GM04504 (cell line): ENCODE data around the gene SNAI3.

Experiments
- DNase-seq: peaks from one replicate; pipeline ENCODE4 v3.0.0-alpha.2; 2012; ENCODE audit warnings: low read depth

SNAI3 gene

GRCh38 chr16:88691129-88691813 is 5.0 kb upstream of the SNAI3 start:
- no peak for DNase-seq

GRCh38 chr16:88690341-88691128 is 4.2 kb upstream of the SNAI3 start:
- DNase-seq = no peak

- no peak for DNase-seq
These were observed 1.9 kb upstream of the SNAI3 start for GRCh38 chr16:88688013-88688778.

GRCh38 chr16:88687676-88688012 is 1.3 kb upstream of the SNAI3 start:
- DNase-seq = no peak

GRCh38 chr16:88687254-88687576 is 908 bp upstream of the SNAI3 start:
- no peak for DNase-seq

- no peak for DNase-seq
These were observed 257 bp downstream of the SNAI3 start for GRCh38 chr16:88686062-88686438.

- no peak for DNase-seq
These were observed 898 bp downstream of the SNAI3 start for GRCh38 chr16:88685156-88686061.

- no peak for DNase-seq
These were observed 1.6 kb downstream of the SNAI3 start for GRCh38 chr16:88684569-88685155.

GRCh38 chr16:88681709-88682451 is 4.4 kb downstream of the SNAI3 start:
- DNase-seq = no peak

- DNase-seq = no peak
These were observed 5.1 kb downstream of the SNAI3 start for GRCh38 chr16:88681084-88681680.

GRCh38 chr16:88680554-88681083 is 5.7 kb downstream of the SNAI3 start:
- DNase-seq = no peak

GRCh38 chr16:88678224-88678979 is 7.9 kb downstream of the SNAI3 start:
- no peak for DNase-seq

- no peak for DNase-seq
These were observed 8.6 kb downstream of the SNAI3 start for GRCh38 chr16:88677721-88678120.

GRCh38 chr16:88676502-88677242 is 9.6 kb downstream of the SNAI3 start:
- no peak for DNase-seq

GRCh38 chr16:88673716-88674379 is 12.5 kb downstream of the SNAI3 start:
- DNase-seq = no peak

- DNase-seq = no peak
These were observed 13.5 kb downstream of the SNAI3 start for GRCh38 chr16:88672776-88673175.

- no peak for DNase-seq
These were observed 14.5 kb downstream of the SNAI3 start for GRCh38 chr16:88671806-88672205.

GRCh38 chr16:88669980-88670379 is 16.3 kb downstream of the SNAI3 start:
- DNase-seq = no peak
